ENCODE results near the gene CRYGN. TPM values are rescaled to one million over a fixed set of nuclear protein-coding genes. Genes with fewer than 3 reads are reported as not detected.

CRYGN gene
- polyA plus RNA-seq, 3 donors: not detected

DNA sequence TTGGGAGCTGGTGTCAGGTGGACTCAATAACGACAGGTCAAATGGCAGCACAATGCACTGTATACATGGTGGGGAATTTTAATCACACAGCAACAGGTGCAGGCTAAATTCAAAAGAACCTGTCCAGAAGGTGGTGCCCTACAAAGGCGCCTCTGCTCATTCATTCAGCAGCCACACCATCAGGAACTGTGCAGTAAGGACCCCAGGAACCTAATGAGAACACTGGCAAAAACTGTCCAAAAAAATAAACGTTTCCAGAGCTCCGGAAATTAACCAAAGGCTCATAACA lies 21.9 kb upstream of the CRYGN start:
- Histone ChIP-seq H3K36me3 (replicated peaks in 1 of 2; ENCODE audit: control insufficient read depth in 1 of 2, insufficient read depth in 2 of 2, low read length in 2 of 2) (peaks cover 21 to 24% of the 10 kb centered on the region in 2 donors), H3K27me3 (ENCODE audit: control insufficient read depth in 2 of 2, insufficient read depth in 2 of 2, low read length in 2 of 2) (peaks cover 0 to 2% of the 10 kb centered on the region in 2 donors), H3K9ac (ENCODE audit: insufficient read depth, low read length, poor library complexity, severe bottlenecking) (no peak overlapping the region), H4K20me1 (ENCODE audit: insufficient read depth, low read length) (no peaks in the 10 kb centered on the region), H3K27ac (ENCODE audit: low read depth in 1 of 2, low read length in 2 of 2) (no peak overlapping the region), H3K79me2 (ENCODE audit: insufficient read depth, low read length) (no peaks in the 10 kb centered on the region), H3K9me3 (replicated peaks in 1 of 2; ENCODE audit: control insufficient read depth in 1 of 2, insufficient read depth in 1 of 2, low read length in 2 of 2) (peaks cover 13 to 19% of the 10 kb centered on the region in 2 donors), H2AFZ (ENCODE audit: insufficient read depth, low read depth, low read length, poor library complexity, severe bottlenecking) (no peak overlapping the region), H3K4me3 (replicated peaks in 1 of 3; ENCODE audit: low read depth in 2 of 3, low read length in 3 of 3) (no peak overlapping the region), H3K4me1 (ENCODE audit: control insufficient read depth in 1 of 2, insufficient read depth in 2 of 2, low read length in 2 of 2) (no peaks in the 10 kb centered on the region), H3K4me2 (replicated peaks; ENCODE audit: extremely low read depth, low read length, poor library complexity, severe bottlenecking) (no peak overlapping the region)
- H3K36me3 Mint-ChIP-seq: peaks cover 26 to 29% of the 10 kb centered on the region in 2 donors
- DNase-seq: no peak
- peaks cover 3% of the 10 kb centered on the region for H3K4me1 Mint-ChIP-seq
- peaks cover 11 to 21% (median 17%) of the 10 kb centered on the region in 7 donors for H3K9me3 Mint-ChIP-seq
- 88% methylated on average over 3 of the region's 4 CpGs for WGBS (ENCODE audit: insufficient coverage)
- TF ChIP-seq, protein P1, sequence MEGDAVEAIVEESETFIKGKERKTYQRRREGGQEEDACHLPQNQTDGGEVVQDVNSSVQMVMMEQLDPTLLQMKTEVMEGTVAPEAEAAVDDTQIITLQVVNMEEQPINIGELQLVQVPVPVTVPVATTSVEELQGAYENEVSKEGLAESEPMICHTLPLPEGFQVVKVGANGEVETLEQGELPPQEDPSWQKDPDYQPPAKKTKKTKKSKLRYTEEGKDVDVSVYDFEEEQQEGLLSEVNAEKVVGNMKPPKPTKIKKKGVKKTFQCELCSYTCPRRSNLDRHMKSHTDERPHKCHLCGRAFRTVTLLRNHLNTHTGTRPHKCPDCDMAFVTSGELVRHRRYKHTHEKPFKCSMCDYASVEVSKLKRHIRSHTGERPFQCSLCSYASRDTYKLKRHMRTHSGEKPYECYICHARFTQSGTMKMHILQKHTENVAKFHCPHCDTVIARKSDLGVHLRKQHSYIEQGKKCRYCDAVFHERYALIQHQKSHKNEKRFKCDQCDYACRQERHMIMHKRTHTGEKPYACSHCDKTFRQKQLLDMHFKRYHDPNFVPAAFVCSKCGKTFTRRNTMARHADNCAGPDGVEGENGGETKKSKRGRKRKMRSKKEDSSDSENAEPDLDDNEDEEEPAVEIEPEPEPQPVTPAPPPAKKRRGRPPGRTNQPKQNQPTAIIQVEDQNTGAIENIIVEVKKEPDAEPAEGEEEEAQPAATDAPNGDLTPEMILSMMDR (IDR thresholded peaks at IDR 0.05): no peak
- intact Hi-C loops (cut with micrococcal nuclease): no loop called here
- H3K27me3 Mint-ChIP-seq (ENCODE audit: low read depth in 3 of 3): peaks cover 13 to 24% (median 19%) of the 10 kb centered on the region in 3 donors
- H3K4me3 Mint-ChIP-seq: no peak overlapping the region
- no peak overlapping the region for H3K27ac Mint-ChIP-seq

DNA sequence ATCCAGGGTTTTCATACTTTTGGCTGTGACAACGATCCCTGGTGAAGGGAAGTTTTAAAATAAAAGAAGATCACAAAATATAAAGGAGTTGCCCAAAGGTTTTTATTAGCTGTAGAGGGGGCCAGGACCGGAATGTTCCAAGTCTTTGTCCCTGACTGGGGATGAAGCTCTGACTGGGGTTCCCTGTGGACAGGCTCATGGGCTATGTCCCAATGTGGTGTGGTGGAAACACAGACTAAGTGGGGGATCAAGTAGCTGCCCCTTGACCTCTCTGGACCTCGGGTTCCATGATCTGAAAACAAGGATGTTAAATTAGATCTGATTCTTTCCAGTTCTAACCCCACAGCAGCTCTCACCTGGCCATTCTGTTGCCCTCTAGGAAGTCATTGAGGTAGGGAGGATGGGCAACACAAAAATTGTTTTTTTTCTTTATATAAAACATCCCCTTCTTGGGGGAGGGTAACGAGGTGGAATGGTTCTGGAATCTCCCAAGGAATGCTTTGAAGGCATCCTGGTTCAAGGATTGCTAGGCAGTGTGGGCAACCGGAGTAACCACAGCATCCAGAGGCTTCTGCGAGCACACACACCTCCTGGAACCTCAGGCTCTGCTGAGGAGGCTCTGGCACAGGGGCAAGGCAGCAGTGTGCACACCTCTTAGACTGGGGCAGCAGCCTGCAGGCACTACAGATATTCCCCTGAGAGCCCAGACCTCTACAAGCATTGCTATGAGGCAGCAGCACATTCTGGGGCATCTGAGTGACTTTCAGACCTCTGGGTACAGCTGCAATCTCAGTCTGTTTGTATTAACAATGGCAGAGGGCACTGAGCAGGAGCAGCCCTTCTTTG lies 21.4 kb upstream of the CRYGN start:
- Histone ChIP-seq H3K9ac (ENCODE audit: insufficient read depth, low read length, poor library complexity, severe bottlenecking) (no peak overlapping the region), H3K4me3 (replicated peaks in 1 of 3; ENCODE audit: low read depth in 2 of 3, low read length in 3 of 3) (no peak overlapping the region), H3K79me2 (ENCODE audit: insufficient read depth, low read length) (no peaks in the 10 kb centered on the region), H3K9me3 (replicated peaks in 1 of 2; ENCODE audit: control insufficient read depth in 1 of 2, insufficient read depth in 1 of 2, low read length in 2 of 2) (peaks cover 13 to 19% of the 10 kb centered on the region in 2 donors), H3K27me3 (ENCODE audit: control insufficient read depth in 2 of 2, insufficient read depth in 2 of 2, low read length in 2 of 2) (peaks cover 0 to 2% of the 10 kb centered on the region in 2 donors), H3K36me3 (replicated peaks in 1 of 2; ENCODE audit: control insufficient read depth in 1 of 2, insufficient read depth in 2 of 2, low read length in 2 of 2) (peaks cover 18 to 19% of the 10 kb centered on the region in 2 donors), H3K4me1 (ENCODE audit: control insufficient read depth in 1 of 2, insufficient read depth in 2 of 2, low read length in 2 of 2) (no peaks in the 10 kb centered on the region), H2AFZ (ENCODE audit: insufficient read depth, low read depth, low read length, poor library complexity, severe bottlenecking) (no peak overlapping the region), H3K4me2 (replicated peaks; ENCODE audit: extremely low read depth, low read length, poor library complexity, severe bottlenecking) (no peak overlapping the region), H4K20me1 (ENCODE audit: insufficient read depth, low read length) (no peaks in the 10 kb centered on the region), H3K27ac (ENCODE audit: low read depth in 1 of 2, low read length in 2 of 2) (no peak overlapping the region)
- peaks cover 3% of the 10 kb centered on the region for H3K4me1 Mint-ChIP-seq
- H3K4me3 Mint-ChIP-seq: no peak overlapping the region
- peaks cover 11 to 21% (median 17%) of the 10 kb centered on the region in 7 donors for H3K9me3 Mint-ChIP-seq
- 89% methylated on average over 3 of the region's 6 CpGs for whole genome bisulfite sequencing (ENCODE audit: insufficient coverage)
- no peak overlapping the region for H3K27ac Mint-ChIP-seq
- H3K36me3 Mint-ChIP-seq: peaks cover 23 to 26% of the 10 kb centered on the region in 2 donors
- intact Hi-C loops (cut with micrococcal nuclease): no loop called here
- TF ChIP-seq, protein P1 (IDR thresholded peaks at IDR 0.05): no peak
- DNase-seq: no peak
- H3K27me3 Mint-ChIP-seq (ENCODE audit: low read depth in 3 of 3): peaks cover 13 to 24% (median 19%) of the 10 kb centered on the region in 3 donors
